PC-3 (cell line): ENCODE data around the gene SERPINB6. TPM values are rescaled to one million over a fixed set of nuclear protein-coding genes. Genes with fewer than 3 reads are reported as not detected.
"Not testable (repeated sequence)": the region's sequence is repeated elsewhere in the genome, so short reads cannot be mapped to it uniquely, and the experiment has no call there.

Experiments used
- ATAC-seq: fragments of 200-7000 bp; cut with Tn5 transposase; 2 replicates; pipeline ENCODE4 v1.9.1; 2020; ENCODE audit warnings: mild to moderate bottlenecking, moderate library complexity
- BruUV-seq: library from RNA; stranded (reverse); fragments of 400-500 nt; replicated peaks from 2 replicates; lab custom pipeline; 2021; lab: Mats Ljungman, UMichigan
- CTCF ChIA-PET: fragments of 300-600 bp; sonication (Branson Sonifier 250); formaldehyde crosslinking; loops from one replicate; lab custom pipeline; 2022; ENCODE audit warnings: antibody characterized with exemption; lab: Charles Lee
- POLR2A ChIA-PET: fragments of 300-600 bp; sonication (Branson Sonifier 250); formaldehyde crosslinking; loops from one replicate; lab custom pipeline; 2022; ENCODE audit warnings: antibody characterized with exemption; ENCODE audit not compliant: unreplicated experiment; lab: Charles Lee
- DNase-seq: peaks from one replicate; pipeline ENCODE4 v3.0.0-alpha.2; 2015
- H2AFZ ChIP-seq: fragments of 300-600 bp; sonication (generic); 2 replicates; pipeline ENCODE4 v1.6.0; 2016; ENCODE audit warnings: antibody characterized with exemption, low read length
- H3F3A ChIP-seq: fragments of 300-600 bp; sonication (generic); one replicate; pipeline ENCODE4 v1.6.0; 2017; ENCODE audit warnings: antibody characterized with exemption, low read length, control low read depth, mild to moderate bottlenecking; ENCODE audit not compliant: unreplicated experiment
- H3K27ac ChIP-seq: fragments of 300-600 bp; sonication (generic); 2 replicates; pipeline ENCODE4 v1.5.1; 2016; ENCODE audit warnings: mild to moderate bottlenecking, low read length
- H3K27me3 ChIP-seq: fragments of 300-600 bp; sonication (generic); 2 replicates; pipeline ENCODE4 v1.6.1; 2016; ENCODE audit warnings: low read length, mixed read lengths
- H3K36me3 ChIP-seq: fragments of 300-600 bp; sonication (generic); 2 replicates; pipeline ENCODE4 v1.6.1; 2016; ENCODE audit warnings: low read depth, mixed run types, low read length, mixed read lengths
- H3K4me1 ChIP-seq: fragments of 300-600 bp; sonication (generic); 2 replicates; pipeline ENCODE4 v1.5.1; 2016; ENCODE audit warnings: low read length; ENCODE audit not compliant: insufficient read depth
- H3K4me2 ChIP-seq: fragments of 300-600 bp; sonication (generic); 2 replicates; pipeline ENCODE4 v1.6.0; 2016; ENCODE audit warnings: low read length
- H3K4me3 ChIP-seq: fragments of 300-600 bp; sonication (generic); 2 replicates; pipeline ENCODE4 v1.5.1; 2016; ENCODE audit warnings: mild to moderate bottlenecking, low read length, mixed read lengths
- H3K79me2 ChIP-seq: fragments of 300-600 bp; sonication (generic); 2 replicates; pipeline ENCODE4 v1.6.1; 2017; ENCODE audit warnings: low read length, mixed read lengths
- H3K9ac ChIP-seq: fragments of 300-600 bp; sonication (generic); 2 replicates; pipeline ENCODE4 v1.6.0; 2016; ENCODE audit warnings: mild to moderate bottlenecking, low read length
- H3K9me2 ChIP-seq: fragments of 300-600 bp; sonication (generic); replicated peaks from 2 replicates; pipeline ENCODE4 v1.6.1; 2016; ENCODE audit warnings: mixed run types, low read length, mixed read lengths
- H3K9me3 ChIP-seq: fragments of 300-600 bp; sonication (generic); 2 replicates; pipeline ENCODE4 v1.6.1; 2016; ENCODE audit warnings: low read length, mixed read lengths
- H4K20me1 ChIP-seq: fragments of 300-600 bp; sonication (generic); 2 replicates; pipeline ENCODE4 v1.6.1; 2016; ENCODE audit warnings: low read length, mixed read lengths
- CTCF ChIP-seq: fragments of 300-600 bp; sonication (generic); conservative IDR thresholded peaks from 2 replicates; pipeline ENCODE4 v1.5.1; 2017; ENCODE audit warnings: antibody characterized with exemption, low read depth, mild to moderate bottlenecking, low read length
- EZH2 ChIP-seq: fragments of 300-600 bp; sonication (generic); IDR thresholded peaks from one replicate; pipeline ENCODE4 v1.6.1; 2017; ENCODE audit warnings: antibody characterized with exemption, mild to moderate bottlenecking, low read length; ENCODE audit not compliant: unreplicated experiment
- EZH2phosphoT487 ChIP-seq: fragments of 300-600 bp; sonication (generic); IDR thresholded peaks from 2 replicates; pipeline ENCODE4 v1.6.1; 2018; ENCODE audit warnings: mild to moderate bottlenecking, antibody characterized with exemption, low read length, borderline replicate concordance
- intact Hi-C: fragments of 100-400 bp; cut with micrococcal nuclease; formaldehyde crosslinking; loops from 2 replicates; pipeline ENCODE4 v1.9.0; 2023
- total RNA-seq: library from RNA; depleted of rRNA; stranded (reverse); fragments of >200 nt; gene quantifications from 2 replicates; pipeline ENCODE4 v1.2.3, GENCODE V29; 2014

The SERPINB6 gene
- total RNA-seq, 1 experiment from 2014 or later, result 119 TPM

GRCh38 chr6:2931970-2932748 is 39.2 kb downstream of the SERPINB6 start:
- Histone ChIP-seq H3F3A (no peaks in the 10 kb centered on the region), H3K4me3 (no peak overlapping the region), H4K20me1 (no peaks in the 10 kb centered on the region), H3K36me3 (no peaks in the 10 kb centered on the region), H3K4me2 (no peak overlapping the region), H3K9ac (no peak overlapping the region), H3K9me3 (no peaks in the 10 kb centered on the region), H3K27ac (peak overlapping the region; percentile 16; the same call in 1 of the 2 replicates), H3K79me2 (no peaks in the 10 kb centered on the region), H2AFZ (peak overlapping the region; percentile 53), H3K4me1 (peaks cover 4% of the 10 kb centered on the region; the same call in 1 of the 2 replicates), H3K27me3 (no peaks in the 10 kb centered on the region), H3K9me2 (no peaks in the 10 kb centered on the region)
- intact Hi-C loops, result loop anchor here (1.0 to 10.0 kb wide), 5 partner anchors 53 to 194 kb away; no protein-coding TSS in a partner anchor
- no peak for TF ChIP-seq EZH2phosphoT487
- TF ChIP-seq CTCF, result peak; percentile 96
- no peak for TF ChIP-seq EZH2
- no TSS peak for BruUV-seq
- ChIA-PET CTCF (interaction anchor here (0.6 to 3.0 kb wide), 5 partner anchors 20 to 194 kb away, joined by 3 to 11 read pairs (median 4); no protein-coding TSS in a partner anchor), POLR2A (no interaction called here)
- ATAC-seq, result peak; percentile 99
- DNase-seq, result peak; percentile 97

GRCh38 chr6:2931055-2931454 is 40.3 kb downstream of the SERPINB6 start:
- TF ChIP-seq CTCF, result no peak
- TF ChIP-seq EZH2, result no peak
- no peak for TF ChIP-seq EZH2phosphoT487
- H4K20me1 ChIP-seq, result no peaks in the 10 kb centered on the region
- H3K79me2 ChIP-seq, result no peaks in the 10 kb centered on the region
- ATAC-seq, result no peak
- no peak overlapping the region for H3K9ac ChIP-seq
- intact Hi-C loops, result loop anchor here (10.0 kb wide), 1 partner anchor 54 kb away; no protein-coding TSS in a partner anchor
- H2AFZ ChIP-seq, result no peak overlapping the region
- H3K27me3 ChIP-seq, result no peaks in the 10 kb centered on the region
- DNase-seq, result no peak
- no TSS peak for BruUV-seq
- no peak overlapping the region for H3K27ac ChIP-seq
- no peak overlapping the region for H3K4me2 ChIP-seq
- no peaks in the 10 kb centered on the region for H3K36me3 ChIP-seq
- H3K4me3 ChIP-seq, result no peak overlapping the region
- no peaks in the 10 kb centered on the region for H3K9me3 ChIP-seq
- ChIA-PET CTCF (interaction anchor here (1.8 to 3.0 kb wide), 2 partner anchors 85 to 140 kb away, joined by 8 to 11 read pairs; no protein-coding TSS in a partner anchor), POLR2A (no interaction called here)
- no peaks in the 10 kb centered on the region for H3K9me2 ChIP-seq
- no peaks in the 10 kb centered on the region for H3F3A ChIP-seq
- H3K4me1 ChIP-seq, result peaks cover 4% of the 10 kb centered on the region; the same call in 1 of the 2 replicates

- DNase-seq, H2AFZ ChIP-seq, H3K27ac ChIP-seq, intact Hi-C loops, H3K4me2 ChIP-seq, H4K20me1 ChIP-seq, ATAC-seq, H3K4me1 ChIP-seq, H3K9me3 ChIP-seq, H3K4me3 ChIP-seq, H3K9me2 ChIP-seq, H3F3A ChIP-seq, CTCF ChIA-PET, H3K79me2 ChIP-seq, POLR2A ChIA-PET, H3K27me3 ChIP-seq, H3K9ac ChIP-seq, BruUV-seq, H3K36me3 ChIP-seq: not testable (repeated sequence)
These were observed 43.4 kb downstream of the SERPINB6 start for GRCh38 chr6:2927931-2928330.

- POLR2A ChIA-PET, H3K36me3 ChIP-seq, BruUV-seq, H3K4me2 ChIP-seq, H3K9me2 ChIP-seq, H4K20me1 ChIP-seq, DNase-seq, H3K9me3 ChIP-seq, H2AFZ ChIP-seq, H3K4me1 ChIP-seq, H3F3A ChIP-seq, H3K27ac ChIP-seq, H3K79me2 ChIP-seq, CTCF ChIA-PET, H3K9ac ChIP-seq, ATAC-seq, intact Hi-C loops, H3K4me3 ChIP-seq, H3K27me3 ChIP-seq: not testable (repeated sequence)
These were observed 45.3 kb downstream of the SERPINB6 start for GRCh38 chr6:2925842-2926747.
